ENCODE results near the gene IRGC. TPM values are rescaled to one million over a fixed set of nuclear protein-coding genes. Genes with fewer than 3 reads are reported as not detected.

Gene IRGC
- total RNA-seq, 2 donors from 2014 or later = 15.7 TPM; not detected in 1

- H3K36me3 ChIP-seq = peaks cover 0 to 10% of the 10 kb centered on the region in 2 donors
- TF ChIP-seq POLR2A (IDR thresholded peaks at IDR 0.05) = no peak
- no peak for TF ChIP-seq POLR2AphosphoS5 (IDR thresholded peaks at IDR 0.05)
- TF ChIP-seq CTCF (IDR thresholded peaks at IDR 0.05) = no peak
- H3K4me1 ChIP-seq (replicated peaks) = no peaks in the 10 kb centered on the region
- no peak overlapping the region for H3K4me3 ChIP-seq
- H3K27ac ChIP-seq = no peak overlapping the region
- intact Hi-C loops (cut with DNase I) = no loop called here
- 79% methylated on average over 10 of the region's 14 CpGs for WGBS
- DNase-seq (ENCODE audit: low spot score) = no peak
- H3K9me3 ChIP-seq = no peaks in the 10 kb centered on the region
- H3K27me3 ChIP-seq (replicated peaks; ENCODE audit: insufficient read depth) = no peaks in the 10 kb centered on the region
Observed at GRCh38 chr19:43731346-43731745, 15.5 kb downstream of the IRGC start.

GRCh38 chr19:43731846-43732245, 16.0 kb downstream of the IRGC start:
- no peak for TF ChIP-seq POLR2A (IDR thresholded peaks at IDR 0.05)
- no peak for TF ChIP-seq POLR2AphosphoS5 (IDR thresholded peaks at IDR 0.05)
- no peak for TF ChIP-seq CTCF (IDR thresholded peaks at IDR 0.05)
- Histone ChIP-seq H3K4me3 (no peak overlapping the region), H3K4me1 (replicated peaks) (no peaks in the 10 kb centered on the region), H3K9me3 (no peaks in the 10 kb centered on the region), H3K27me3 (replicated peaks; ENCODE audit: insufficient read depth) (no peaks in the 10 kb centered on the region), H3K27ac (no peak overlapping the region), H3K36me3 (peaks cover 0 to 15% of the 10 kb centered on the region in 2 donors)
- no peak for DNase-seq (ENCODE audit: low spot score)
- WGBS = 50% methylated on average over 1 of the region's 1 CpG
- intact Hi-C loops (cut with DNase I) = no loop called here

DNA sequence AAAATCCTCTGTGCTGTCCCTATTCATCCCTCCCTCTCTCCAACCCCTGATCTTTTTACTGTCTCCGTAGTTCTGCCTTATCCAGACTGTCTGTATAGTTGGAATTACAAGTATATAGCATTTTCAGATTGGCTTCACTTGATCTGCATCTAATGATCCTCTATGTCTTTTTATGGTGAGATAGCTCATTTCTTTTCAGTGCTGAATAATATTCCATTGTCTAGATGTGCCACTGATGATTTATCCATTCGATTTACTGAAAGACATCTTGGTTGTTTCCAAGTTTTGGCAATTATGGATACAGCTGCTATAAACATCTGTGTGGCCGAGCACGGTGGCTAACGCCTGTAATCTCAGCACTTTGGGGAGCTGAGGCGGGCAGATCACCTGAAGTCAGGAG, 19.1 kb downstream of the IRGC start:
- H3K4me1 ChIP-seq (replicated peaks) = no peaks in the 10 kb centered on the region
- no peak for DNase-seq (ENCODE audit: low spot score)
- no peaks in the 10 kb centered on the region for H3K9me3 ChIP-seq
- no peak overlapping the region for H3K4me3 ChIP-seq
- H3K27me3 ChIP-seq (replicated peaks; ENCODE audit: insufficient read depth) = no peaks in the 10 kb centered on the region
- intact Hi-C loops (cut with DNase I) = no loop called here
- WGBS = 95% methylated on average over 6 of the region's 6 CpGs
- TF ChIP-seq CTCF (IDR thresholded peaks at IDR 0.05) (no peak), POLR2A (IDR thresholded peaks at IDR 0.05) (no peak), POLR2AphosphoS5 (IDR thresholded peaks at IDR 0.05) (no peak)
- peaks cover 7 to 20% of the 10 kb centered on the region in 2 donors for H3K36me3 ChIP-seq
- H3K27ac ChIP-seq = no peak overlapping the region

DNA sequence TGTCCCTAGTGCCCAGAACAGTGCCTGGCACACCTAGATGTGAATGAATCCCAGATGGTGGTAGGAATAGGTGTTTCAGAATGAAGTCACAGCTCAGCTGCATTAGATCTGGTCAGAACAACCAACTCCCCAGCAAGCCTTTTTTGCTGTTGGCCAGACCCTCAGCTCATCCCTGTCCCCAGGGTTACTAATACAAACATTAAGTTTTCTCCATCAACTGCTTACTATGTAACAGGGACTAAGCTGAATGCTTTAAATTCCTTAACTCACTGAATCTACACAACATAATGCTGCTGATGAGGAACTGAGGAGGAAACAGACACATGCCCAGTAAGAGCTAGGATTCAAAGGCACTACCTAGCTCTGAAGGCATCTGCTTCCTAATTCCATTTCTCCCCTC, 20.1 kb downstream of the IRGC start:
- TF ChIP-seq POLR2AphosphoS5 (IDR thresholded peaks at IDR 0.05) (no peak), POLR2A (IDR thresholded peaks at IDR 0.05) (no peak), CTCF (IDR thresholded peaks at IDR 0.05) (no peak)
- H3K4me3 ChIP-seq = no peak overlapping the region
- intact Hi-C loops (cut with DNase I) = no loop called here
- H3K4me1 ChIP-seq (replicated peaks) = no peaks in the 10 kb centered on the region
- no peak for DNase-seq (ENCODE audit: low spot score)
- H3K36me3 ChIP-seq = peaks cover 7 to 20% of the 10 kb centered on the region in 2 donors
- H3K9me3 ChIP-seq = no peaks in the 10 kb centered on the region
- H3K27me3 ChIP-seq (replicated peaks; ENCODE audit: insufficient read depth) = no peaks in the 10 kb centered on the region
- H3K27ac ChIP-seq = no peak overlapping the region

- DNase-seq (ENCODE audit: low spot score) = no peak
- intact Hi-C loops (cut with DNase I) = no loop called here
- peak overlapping the region in 1 of 2 donors; percentile 69 for H3K27ac ChIP-seq
- H3K36me3 ChIP-seq = peaks cover 7 to 15% of the 10 kb centered on the region in 2 donors
- no peaks in the 10 kb centered on the region for H3K9me3 ChIP-seq
- no peaks in the 10 kb centered on the region for H3K4me1 ChIP-seq (replicated peaks)
- no peaks in the 10 kb centered on the region for H3K27me3 ChIP-seq (replicated peaks; ENCODE audit: insufficient read depth)
- no peak overlapping the region for H3K4me3 ChIP-seq
- TF ChIP-seq POLR2A (IDR thresholded peaks at IDR 0.05) (no peak), CTCF (IDR thresholded peaks at IDR 0.05) (no peak), POLR2AphosphoS5 (IDR thresholded peaks at IDR 0.05) (no peak)
- 59% methylated on average over 5 of the region's 5 CpGs for WGBS
Observed at GRCh38 chr19:43738780-43739211, 22.9 kb downstream of the IRGC start.
